Activated T-helper 2 cell treated with anti-CD3 and anti-CD28 coated beads, Interferon-gamma antibody, Interleukin-2, Interleukin-4, amounts not matched to agents 10 μg/mL and 5 μg/mL and 100 μg/mL, durations not matched to agents 14 hours and 24 hours and 36 hours (primary cell): ENCODE measurements around the gene DDX31. TPM values are rescaled to one million over a fixed set of nuclear protein-coding genes. Genes with fewer than 3 reads are reported as not detected.

Experiments used
- DNase-seq: peaks from one replicate; pipeline ENCODE4 v3.0.0; 2021; ENCODE audit warnings: low spot score
- H3K27ac Mint-ChIP-seq: one replicate; pipeline ENCODE4 v1.8.0; 2021; ENCODE audit warnings: mixed read lengths
- H3K27me3 Mint-ChIP-seq: one replicate; pipeline ENCODE4 v1.8.0; 2021; ENCODE audit warnings: low read depth, mixed read lengths
- H3K36me3 Mint-ChIP-seq: one replicate; pipeline ENCODE4 v1.8.0; 2021; ENCODE audit warnings: low read depth, mixed read lengths
- H3K4me1 Mint-ChIP-seq: one replicate; pipeline ENCODE4 v1.8.0; 2021; ENCODE audit warnings: low read depth, mixed read lengths
- H3K4me3 Mint-ChIP-seq: one replicate; pipeline ENCODE4 v1.8.0; 2021; ENCODE audit warnings: low read depth, mild to moderate bottlenecking, moderate library complexity, mixed read lengths
- H3K9me3 Mint-ChIP-seq: one replicate; pipeline ENCODE4 v1.8.0; 2021; ENCODE audit warnings: mixed read lengths
- intact Hi-C: fragments of 100-400 bp; cut with micrococcal nuclease; formaldehyde crosslinking; loops from one replicate; pipeline ENCODE4 v1.15.1; 2023
- total RNA-seq: library from RNA; stranded (reverse); gene quantifications from 2 replicates; pipeline ENCODE4 v1.2.3, GENCODE V29; 2022

DDX31 gene
- total RNA-seq, 1 donor from 2014 or later = 25.7 TPM

DNA sequence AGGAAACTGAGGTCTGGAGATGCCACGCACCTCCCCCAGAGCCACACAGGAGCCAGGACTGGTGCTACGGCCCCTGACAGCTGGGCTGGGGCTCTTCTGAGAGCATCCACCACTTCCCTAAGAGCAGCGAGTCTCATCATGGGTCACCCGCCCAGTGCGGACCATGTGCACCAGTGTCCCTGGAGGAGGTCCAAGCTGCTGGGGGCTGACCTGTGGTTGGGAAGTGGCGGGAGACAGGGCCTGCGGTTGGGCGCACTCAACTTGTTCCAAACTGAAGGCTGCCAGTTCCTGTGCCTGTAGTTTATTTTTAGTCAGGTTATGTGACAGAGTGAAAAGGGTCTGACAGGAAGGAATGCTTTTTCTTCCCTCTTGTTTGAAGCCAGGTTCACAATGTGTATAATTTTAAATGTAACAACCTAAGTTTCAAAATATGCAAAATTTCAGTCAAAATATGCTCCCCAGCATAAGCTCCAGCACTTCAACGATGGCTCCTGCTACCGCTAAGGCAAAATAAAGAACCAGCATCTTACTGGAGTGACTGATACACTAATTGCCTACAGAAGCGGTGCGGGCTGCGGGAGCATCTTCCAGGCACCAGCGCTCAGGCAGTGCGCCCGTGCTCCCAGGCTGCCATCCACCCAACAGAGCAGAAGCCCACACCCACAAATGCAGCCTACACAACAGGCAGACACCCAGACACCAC is 72.6 kb downstream of the DDX31 start:
- H3K27ac Mint-ChIP-seq = no peak overlapping the region
- no peak overlapping the region for H3K4me3 Mint-ChIP-seq
- H3K36me3 Mint-ChIP-seq = peaks cover 27% of the 10 kb centered on the region
- no peak for DNase-seq
- peaks cover 4% of the 10 kb centered on the region for H3K27me3 Mint-ChIP-seq
- H3K9me3 Mint-ChIP-seq = no peaks in the 10 kb centered on the region
- peaks cover 5% of the 10 kb centered on the region for H3K4me1 Mint-ChIP-seq
- intact Hi-C loops = no loop called here

DNA sequence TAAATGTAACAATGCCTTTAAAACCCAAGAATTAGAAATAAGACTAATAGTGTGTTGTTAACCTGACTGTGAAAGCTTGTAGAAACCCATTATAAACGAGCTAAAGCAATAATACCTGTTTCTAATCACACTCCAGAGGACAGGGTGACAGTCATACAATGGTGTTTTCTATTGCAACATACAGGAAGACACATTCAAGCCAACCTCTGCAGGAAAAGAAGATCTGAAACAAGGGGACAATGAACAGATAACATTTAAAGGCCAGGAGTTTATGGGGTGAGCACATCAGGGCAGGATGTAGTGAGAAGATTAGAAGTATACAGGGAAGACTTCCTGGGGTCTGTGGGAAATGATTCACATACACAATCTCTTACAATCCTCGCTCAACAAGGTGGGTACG is 73.6 kb downstream of the DDX31 start:
- H3K4me1 Mint-ChIP-seq = peaks cover 1% of the 10 kb centered on the region
- intact Hi-C loops = no loop called here
- no peak overlapping the region for H3K4me3 Mint-ChIP-seq
- peaks cover 13% of the 10 kb centered on the region for H3K27me3 Mint-ChIP-seq
- DNase-seq = no peak
- no peak overlapping the region for H3K27ac Mint-ChIP-seq
- H3K36me3 Mint-ChIP-seq = peaks cover 24% of the 10 kb centered on the region
- H3K9me3 Mint-ChIP-seq = no peaks in the 10 kb centered on the region

DNA sequence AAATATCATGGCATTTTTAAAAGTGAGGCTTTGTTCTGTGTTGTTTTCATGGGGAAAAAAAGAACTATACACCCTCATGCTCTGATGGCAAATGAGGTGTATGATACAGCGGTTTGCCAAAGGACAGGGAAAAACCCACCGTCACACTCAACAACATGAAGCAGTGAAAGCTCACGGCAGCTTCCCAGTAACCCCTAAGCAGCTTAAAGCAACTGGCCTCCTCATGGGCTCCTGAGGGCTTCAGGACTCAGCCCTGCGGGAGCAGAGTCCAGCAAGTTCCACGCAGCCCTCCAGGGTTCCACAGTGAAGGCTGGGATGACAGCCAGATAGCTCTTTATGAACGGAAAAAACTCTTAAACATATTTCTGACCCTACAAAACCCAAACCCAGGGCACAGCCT is 74.5 kb downstream of the DDX31 start:
- DNase-seq = no peak
- Mint-ChIP-seq H3K36me3 (peaks cover 17% of the 10 kb centered on the region), H3K27me3 (peaks cover 18% of the 10 kb centered on the region), H3K27ac (no peak overlapping the region), H3K9me3 (no peaks in the 10 kb centered on the region), H3K4me1 (peaks cover 1% of the 10 kb centered on the region), H3K4me3 (no peak overlapping the region)
- intact Hi-C loops = no loop called here

DNA sequence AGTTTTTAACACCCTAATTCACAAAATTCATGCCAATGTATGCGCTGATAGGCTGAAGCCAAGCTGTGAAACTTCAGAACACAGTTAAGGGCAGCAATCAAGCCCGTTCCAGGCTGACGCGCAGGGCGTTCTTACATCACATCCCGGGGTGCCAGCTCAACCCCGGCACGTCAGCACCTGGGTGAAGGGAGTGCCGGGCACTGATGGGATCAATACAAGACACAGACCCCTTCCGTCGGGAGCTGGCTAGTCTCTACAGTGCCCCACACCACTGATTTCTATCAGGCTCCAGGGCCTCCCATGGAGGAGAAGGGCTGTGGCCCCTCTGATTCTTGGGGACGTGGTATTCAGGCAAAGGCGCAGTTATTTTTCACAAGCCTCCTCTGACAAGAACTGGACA is 75.4 kb downstream of the DDX31 start:
- H3K4me1 Mint-ChIP-seq = peaks cover 1% of the 10 kb centered on the region
- peaks cover 24% of the 10 kb centered on the region for H3K27me3 Mint-ChIP-seq
- H3K36me3 Mint-ChIP-seq = peaks cover 11% of the 10 kb centered on the region
- intact Hi-C loops = no loop called here
- no peaks in the 10 kb centered on the region for H3K9me3 Mint-ChIP-seq
- no peak overlapping the region for H3K27ac Mint-ChIP-seq
- no peak overlapping the region for H3K4me3 Mint-ChIP-seq
- no peak for DNase-seq

DNA sequence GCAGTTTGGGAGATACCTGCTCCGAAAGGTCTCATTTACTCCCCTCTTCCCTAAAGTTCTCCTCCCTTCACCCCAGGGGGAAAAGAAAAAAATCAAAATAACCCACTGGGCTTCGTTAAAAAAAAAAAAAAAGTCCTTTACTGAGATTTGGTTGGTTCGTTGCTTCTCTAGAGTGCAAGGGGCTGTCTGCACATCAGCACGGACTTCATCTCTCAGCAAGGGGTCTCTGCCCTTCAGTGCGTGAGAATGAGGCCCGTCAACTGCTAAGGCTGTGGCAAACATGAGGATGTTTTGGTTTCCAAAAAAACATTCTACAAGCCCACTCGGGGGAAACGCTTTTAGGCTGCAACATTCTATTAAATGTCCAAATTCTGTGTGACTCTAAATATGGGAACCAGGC is 77.3 kb downstream of the DDX31 start:
- Mint-ChIP-seq H3K36me3 (peaks cover 11% of the 10 kb centered on the region), H3K27ac (no peak overlapping the region), H3K4me1 (peaks cover 1% of the 10 kb centered on the region), H3K9me3 (no peaks in the 10 kb centered on the region), H3K27me3 (peaks cover 42% of the 10 kb centered on the region), H3K4me3 (no peak overlapping the region)
- no peak for DNase-seq
- intact Hi-C loops = no loop called here

DNA sequence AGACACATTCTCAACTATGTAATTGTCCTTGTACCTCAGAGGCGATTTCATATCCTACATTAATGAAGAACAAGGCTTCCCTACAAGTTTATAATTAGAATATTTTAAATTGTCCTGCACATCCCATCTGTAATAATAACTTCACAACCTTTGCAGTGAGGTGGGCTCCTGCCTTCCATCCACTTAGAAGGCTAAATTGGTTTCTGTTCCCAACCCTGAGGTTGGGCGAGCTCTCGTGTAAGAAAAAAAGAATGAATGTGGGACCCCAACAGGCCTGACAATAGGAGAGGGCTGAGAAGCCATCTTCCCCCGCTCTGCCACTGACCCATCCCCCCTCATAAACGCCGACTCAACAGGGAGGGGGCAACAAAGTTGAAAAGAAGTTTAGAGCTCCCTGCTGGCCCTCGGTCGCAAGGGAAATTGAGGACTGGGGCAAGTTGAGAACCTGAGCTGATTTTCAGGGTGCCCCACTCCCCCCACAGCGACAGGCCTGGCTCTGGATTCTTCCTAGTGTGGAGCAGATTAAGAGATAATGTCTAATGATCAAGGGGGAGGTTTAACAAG is 78.0 kb downstream of the DDX31 start:
- Mint-ChIP-seq H3K27me3 (peaks cover 42% of the 10 kb centered on the region), H3K27ac (no peak overlapping the region), H3K36me3 (peaks cover 11% of the 10 kb centered on the region), H3K4me1 (peaks cover 1% of the 10 kb centered on the region), H3K4me3 (no peak overlapping the region), H3K9me3 (no peaks in the 10 kb centered on the region)
- intact Hi-C loops = no loop called here
- no peak for DNase-seq

DNA sequence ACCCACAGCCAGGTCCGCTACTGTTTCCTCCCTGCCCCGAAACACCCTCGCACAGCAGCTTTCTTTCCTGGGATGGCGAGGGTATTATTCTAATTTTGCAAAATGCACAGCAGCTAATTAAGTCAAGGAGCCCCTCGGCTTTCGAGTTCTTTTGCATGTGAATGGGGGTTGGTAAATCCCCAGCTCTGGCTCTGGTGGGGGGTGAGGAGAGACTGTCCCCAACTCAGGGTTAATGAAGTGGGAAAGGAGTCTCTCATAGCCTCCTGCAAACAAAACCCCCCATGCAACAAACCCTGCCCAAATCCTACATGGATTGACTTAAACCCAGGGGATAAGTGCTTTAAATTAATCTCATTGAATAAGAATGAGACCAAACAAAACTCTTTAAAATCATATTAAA is 78.5 kb downstream of the DDX31 start:
- H3K4me3 Mint-ChIP-seq = no peak overlapping the region
- DNase-seq = no peak

DNA sequence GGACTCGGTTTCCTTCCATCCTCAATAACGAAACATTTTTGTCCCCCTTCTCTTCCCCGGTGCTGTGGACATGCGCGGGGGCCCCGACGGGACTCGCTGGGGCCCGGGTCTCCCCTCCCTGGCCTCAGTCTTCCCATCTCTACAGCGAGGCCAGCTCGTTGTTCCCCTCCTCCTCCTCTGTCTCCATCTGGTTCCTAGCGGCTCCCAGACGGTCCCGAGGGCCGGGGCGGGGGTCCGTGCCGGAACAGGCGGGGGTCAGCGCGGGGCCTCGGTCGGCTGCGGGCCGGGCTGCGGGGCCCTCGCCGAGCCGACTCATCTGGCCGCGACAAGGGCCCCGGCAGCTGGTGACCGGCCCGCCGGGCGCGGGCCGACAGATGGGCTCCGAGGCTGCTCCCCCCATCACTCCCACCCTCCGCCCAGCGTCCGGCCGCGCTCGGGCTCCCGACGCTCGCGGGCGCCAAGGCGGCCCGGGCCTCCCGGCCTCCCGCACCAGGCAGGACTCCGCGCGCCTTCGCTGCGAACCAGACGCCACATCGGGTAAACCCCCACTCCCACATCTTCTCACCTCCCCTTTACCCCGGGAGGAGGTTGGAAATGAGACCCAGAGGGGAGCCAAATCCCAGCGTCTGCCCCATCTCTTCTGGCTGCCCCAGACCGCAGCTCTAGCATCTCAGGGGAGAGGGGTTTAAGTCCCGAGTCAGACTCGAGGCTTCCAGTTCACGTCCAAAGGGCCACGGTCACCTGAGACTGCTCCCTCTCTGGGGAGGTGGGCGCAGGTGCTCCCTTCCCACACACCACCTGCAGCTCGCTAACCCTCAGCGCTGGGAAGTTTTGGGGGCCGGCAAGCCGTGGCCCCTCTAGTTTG is 79.2 kb downstream of the DDX31 start:
- no peak overlapping the region for H3K27ac Mint-ChIP-seq
- no peak overlapping the region for H3K4me3 Mint-ChIP-seq
- no peaks in the 10 kb centered on the region for H3K9me3 Mint-ChIP-seq
- H3K27me3 Mint-ChIP-seq = peaks cover 55% of the 10 kb centered on the region
- peaks cover 2% of the 10 kb centered on the region for H3K4me1 Mint-ChIP-seq
- intact Hi-C loops = no loop called here
- no peak for DNase-seq
- H3K36me3 Mint-ChIP-seq = peaks cover 4% of the 10 kb centered on the region

More for the DNA sequence above, 78.5 kb downstream of the DDX31 start:
- Mint-ChIP-seq H3K27ac (no peak overlapping the region), H3K27me3 (peaks cover 48% of the 10 kb centered on the region), H3K4me1 (peaks cover under 1% of the 10 kb centered on the region), H3K9me3 (no peaks in the 10 kb centered on the region), H3K36me3 (peaks cover 5% of the 10 kb centered on the region)
- intact Hi-C loops = no loop called here

DNA sequence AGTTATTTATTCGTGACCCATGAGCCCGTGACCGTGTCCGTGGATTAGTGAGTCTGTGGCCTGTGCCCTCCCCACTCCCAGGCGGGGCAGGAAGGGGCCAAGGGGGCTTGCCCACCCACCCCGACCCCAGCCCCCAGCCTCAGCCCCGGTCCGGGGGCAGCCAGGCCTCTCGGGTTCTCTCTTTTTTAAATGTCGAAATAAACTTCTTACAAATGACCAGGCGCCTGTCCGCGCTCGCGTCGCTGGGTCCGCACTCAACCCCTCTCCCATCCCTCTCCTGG is 79.8 kb downstream of the DDX31 start:
- no peaks in the 10 kb centered on the region for H3K9me3 Mint-ChIP-seq
- peaks cover 2% of the 10 kb centered on the region for H3K4me1 Mint-ChIP-seq
- peaks cover 59% of the 10 kb centered on the region for H3K27me3 Mint-ChIP-seq
- intact Hi-C loops = no loop called here
- no peak for DNase-seq
- no peak overlapping the region for H3K27ac Mint-ChIP-seq
- no peak overlapping the region for H3K4me3 Mint-ChIP-seq
- H3K36me3 Mint-ChIP-seq = peaks cover 3% of the 10 kb centered on the region

DNA sequence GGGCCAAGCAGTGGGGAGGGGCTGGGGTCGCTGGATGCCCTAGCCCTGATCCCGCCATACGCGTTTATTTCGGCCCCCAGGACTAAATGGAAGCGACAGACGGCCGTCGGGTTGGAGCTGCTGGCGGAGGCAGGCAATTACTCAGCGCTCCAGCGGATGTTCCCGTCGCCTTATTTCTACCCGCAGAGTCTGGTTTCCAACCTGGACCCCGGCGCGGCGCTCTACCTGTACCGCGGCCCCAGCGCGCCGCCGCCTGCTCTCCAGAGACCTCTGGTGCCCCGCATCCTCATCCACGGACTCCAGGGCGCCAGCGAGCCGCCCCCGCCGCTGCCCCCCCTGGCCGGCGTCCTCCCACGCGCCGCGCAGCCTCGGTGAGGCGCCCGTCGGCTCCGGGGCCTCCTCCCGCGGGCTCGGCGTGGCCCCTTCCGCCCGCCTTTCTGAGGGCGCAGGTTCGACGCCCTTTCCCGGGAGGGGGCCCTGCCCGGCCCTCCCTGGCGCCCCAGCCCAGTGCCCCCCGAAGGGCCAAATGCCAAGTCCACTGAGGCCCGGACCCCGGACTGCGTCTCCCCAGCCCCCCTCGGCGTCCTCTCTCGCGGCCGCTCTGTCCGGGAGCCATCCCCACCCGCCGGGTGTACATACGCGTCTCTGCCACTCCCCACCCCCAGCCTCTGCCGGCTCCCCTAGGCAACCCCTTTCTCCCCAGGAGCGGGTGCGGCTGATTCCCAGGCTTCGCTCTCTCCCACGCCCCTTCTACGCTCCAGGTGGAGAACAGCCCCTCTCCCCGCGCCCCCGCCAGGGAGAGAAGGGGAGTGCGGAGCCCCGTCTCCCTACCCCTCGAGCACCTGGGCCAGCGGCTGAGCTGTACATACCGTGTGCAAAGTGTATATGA is 80.4 kb downstream of the DDX31 start:
- H3K36me3 Mint-ChIP-seq = no peaks in the 10 kb centered on the region
- peaks cover 65% of the 10 kb centered on the region for H3K27me3 Mint-ChIP-seq
- no peak for DNase-seq
- peaks cover 2% of the 10 kb centered on the region for H3K4me1 Mint-ChIP-seq
- no peak overlapping the region for H3K27ac Mint-ChIP-seq
- H3K9me3 Mint-ChIP-seq = no peaks in the 10 kb centered on the region
- intact Hi-C loops = loop anchor here (5.0 kb wide), 1 partner anchor 213 kb away; no protein-coding TSS in a partner anchor
- no peak overlapping the region for H3K4me3 Mint-ChIP-seq

DNA sequence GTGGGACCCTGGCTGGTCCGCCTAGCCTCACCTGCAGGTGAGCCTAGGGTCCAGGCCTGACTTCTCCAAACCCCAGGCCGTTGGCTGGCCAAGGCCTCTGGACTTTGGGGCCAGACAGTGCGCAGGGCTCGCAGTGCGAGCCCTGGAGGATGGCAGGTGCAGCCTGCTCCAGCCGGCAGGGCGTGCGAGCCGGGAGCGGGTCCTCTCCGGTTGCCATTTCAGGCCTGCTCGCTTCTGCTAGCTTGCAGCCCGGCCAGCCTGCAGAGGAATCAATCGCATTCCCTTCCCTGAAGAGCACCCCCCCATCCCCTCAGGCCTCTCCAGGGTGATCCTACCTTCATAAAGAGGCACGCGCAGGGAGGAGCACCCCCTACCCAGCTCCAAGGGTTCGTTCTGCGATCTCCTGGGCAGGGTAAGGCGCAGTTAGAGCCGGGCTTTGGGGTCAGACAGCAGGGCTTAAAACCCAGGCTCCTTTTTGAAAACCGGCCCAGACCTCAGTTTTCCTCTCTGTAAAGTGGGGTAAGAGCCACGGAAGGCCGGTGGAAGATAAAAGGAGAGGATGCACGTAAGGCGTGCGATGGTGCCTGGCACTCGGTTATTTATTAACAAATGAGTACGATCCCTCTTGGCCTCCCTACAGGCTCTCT is 81.2 kb downstream of the DDX31 start:
- H3K4me3 Mint-ChIP-seq = no peak overlapping the region
- H3K4me1 Mint-ChIP-seq = peaks cover 2% of the 10 kb centered on the region
- DNase-seq = no peak
- H3K36me3 Mint-ChIP-seq = no peaks in the 10 kb centered on the region
- peaks cover 70% of the 10 kb centered on the region for H3K27me3 Mint-ChIP-seq
- H3K9me3 Mint-ChIP-seq = no peaks in the 10 kb centered on the region
- no peak overlapping the region for H3K27ac Mint-ChIP-seq
- intact Hi-C loops = loop anchor here (5.0 kb wide), 1 partner anchor 214 kb away; no protein-coding TSS in a partner anchor

DNA sequence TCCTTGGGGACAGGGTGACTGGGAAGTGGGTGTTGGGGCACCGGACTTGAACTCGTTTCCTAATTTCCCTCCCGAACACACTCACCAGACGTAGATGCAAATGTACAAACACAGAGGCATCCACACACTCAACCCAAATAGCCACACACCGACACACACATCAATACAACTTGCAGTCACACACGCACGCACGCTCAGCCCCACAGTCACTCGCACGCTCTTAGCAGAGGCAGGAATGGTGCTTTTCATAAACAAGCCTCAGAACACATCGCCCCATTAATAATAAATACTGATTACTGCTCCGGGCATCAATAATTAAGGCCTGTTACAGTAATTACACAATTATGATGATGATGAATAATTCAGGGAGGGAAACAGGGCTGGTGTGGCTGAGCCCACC is 81.7 kb downstream of the DDX31 start:
- H3K4me1 Mint-ChIP-seq = peaks cover 2% of the 10 kb centered on the region
- no peak for DNase-seq
- intact Hi-C loops = loop anchor here (5.0 kb wide), 1 partner anchor 214 kb away; no protein-coding TSS in a partner anchor
- H3K4me3 Mint-ChIP-seq = no peak overlapping the region
- no peaks in the 10 kb centered on the region for H3K36me3 Mint-ChIP-seq
- H3K27ac Mint-ChIP-seq = no peak overlapping the region
- no peaks in the 10 kb centered on the region for H3K9me3 Mint-ChIP-seq
- H3K27me3 Mint-ChIP-seq = peaks cover 75% of the 10 kb centered on the region
